Measurements from ENCODE around the gene TBC1D21. TPM values are rescaled to one million over a fixed set of nuclear protein-coding genes. Genes with fewer than 3 reads are reported as not detected.

TBC1D21 gene
- total and polyA plus RNA-seq, 2 of the 4 experiments (the other 2 are of a cell fraction) = not detected

DNA sequence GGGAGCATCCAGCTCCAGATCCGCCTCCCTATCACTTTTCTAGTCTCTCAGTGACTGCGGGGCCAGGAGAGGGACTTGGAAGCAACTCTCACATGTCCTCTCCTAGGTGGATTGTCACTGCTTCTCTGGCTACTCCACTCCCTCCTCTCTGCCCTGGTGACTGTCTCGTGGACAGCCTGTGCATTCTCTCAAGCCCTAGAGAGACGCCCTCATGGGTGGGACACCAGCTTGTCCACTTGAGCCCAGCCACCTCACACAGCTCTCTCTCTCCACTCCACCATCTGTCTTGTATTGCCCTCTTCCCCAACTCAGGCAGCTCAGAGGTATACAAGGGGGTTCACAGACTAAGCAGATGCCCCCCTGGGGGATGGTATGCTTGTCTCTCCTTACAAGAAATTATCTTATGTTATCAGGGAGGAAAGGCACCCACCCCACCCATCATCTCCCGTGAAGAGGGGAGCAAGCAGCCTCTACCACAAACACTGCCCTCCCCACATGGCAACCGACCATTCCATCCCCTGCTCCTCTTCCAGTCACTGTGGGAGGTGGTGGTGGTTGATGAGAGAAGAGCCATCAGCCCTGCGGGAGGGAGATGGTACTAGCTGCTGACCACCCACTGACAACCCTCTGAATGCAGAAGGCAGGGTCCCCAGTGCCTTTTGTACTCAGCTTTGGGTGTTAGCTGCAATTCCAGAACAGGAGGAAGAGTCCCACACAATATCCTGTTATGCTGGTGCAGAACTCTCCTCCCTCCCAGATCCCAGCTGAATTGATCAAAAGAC lies 37.3 kb downstream of the TBC1D21 start:
- ATAC-seq (ENCODE audit: low read depth) (no peak), DNase-seq (no peak)
- Histone ChIP-seq H3K4me2 (ENCODE audit: low read depth, low read length) (no peak overlapping the region), H3K9ac (ENCODE audit: low read depth, low read length) (no peak overlapping the region), H3K4me3 (ENCODE audit: insufficient read depth, low read depth, low read length) (no peak overlapping the region), H2AK9ac (replicated peaks; ENCODE audit: low read depth, low read length, poor library complexity) (no peak overlapping the region), H3K4ac (ENCODE audit: low read depth, low read length) (no peak overlapping the region), H3K36me3 (ENCODE audit: control insufficient read depth, insufficient read depth, low read length) (no peaks in the 10 kb centered on the region), H3K9me3 (ENCODE audit: control insufficient read depth, insufficient read depth, low read length) (no peaks in the 10 kb centered on the region), H4K91ac (ENCODE audit: insufficient read depth, low read depth, low read length) (no peak overlapping the region), H3K27me3 (ENCODE audit: control insufficient read depth, insufficient read depth, low read length) (no peaks in the 10 kb centered on the region), H2AK5ac (ENCODE audit: low read depth, low read length) (no peak overlapping the region), H4K5ac (ENCODE audit: low read depth, low read length) (no peak overlapping the region), H3K4me1 (ENCODE audit: control insufficient read depth, insufficient read depth, low read length) (peaks cover 9% of the 10 kb centered on the region), H3K18ac (ENCODE audit: low read depth, low read length) (no peak overlapping the region), H2BK15ac (ENCODE audit: low read depth, low read length) (no peak overlapping the region), H3K56ac (ENCODE audit: extremely low read depth, insufficient read depth, low read length) (no peak overlapping the region), H2BK20ac (ENCODE audit: low read depth, low read length) (no peak overlapping the region), H3K27ac (ENCODE audit: insufficient read depth, low read length) (no peak overlapping the region), H3K79me1 (ENCODE audit: low read depth in 1 of 2, low read length in 2 of 2) (no peaks in the 10 kb centered on the region), H3K14ac (replicated peaks; ENCODE audit: low read depth, low read length) (no peak overlapping the region), H2AFZ (replicated peaks; ENCODE audit: low read length, poor library complexity) (no peak overlapping the region), H2BK5ac (ENCODE audit: low read depth, low read length, poor library complexity, severe bottlenecking) (no peak overlapping the region), H3K9me1 (ENCODE audit: insufficient read depth, low read length) (peaks cover 7% of the 10 kb centered on the region), H2BK120ac (ENCODE audit: low read depth, low read length) (no peak overlapping the region), H4K20me1 (ENCODE audit: insufficient read depth, low read length) (no peaks in the 10 kb centered on the region; the same call in 1 of the 2 replicates), H3K23ac (ENCODE audit: low read depth, low read length) (no peak overlapping the region), H4K8ac (ENCODE audit: low read depth in 2 of 2, low read length in 2 of 2) (no peak overlapping the region)
- dilution Hi-C loops (cut with HindIII; ENCODE audit: low sequenced_read_pairs, unreplicated experiment) = no loop called here
- in situ Hi-C loops (cut with MboI; ENCODE audit: low sequenced_read_pairs) = no loop called here
- intact Hi-C loops (cut with micrococcal nuclease) = no loop called here
- no peak for TF ChIP-seq MXI1 (IDR thresholded peaks at IDR 0.05; ENCODE audit: borderline replicate concordance, low read depth, low read length)
- TF ChIP-seq FOS (IDR thresholded peaks at IDR 0.05; ENCODE audit: low read depth, low read length) = no peak
- no peak for TF ChIP-seq CHD1 (IDR thresholded peaks at IDR 0.05; ENCODE audit: low read depth, low read length)
- TF ChIP-seq BHLHE40 (IDR thresholded peaks at IDR 0.05; ENCODE audit: low read depth, low read length) = no peak
- TF ChIP-seq, protein P1, sequence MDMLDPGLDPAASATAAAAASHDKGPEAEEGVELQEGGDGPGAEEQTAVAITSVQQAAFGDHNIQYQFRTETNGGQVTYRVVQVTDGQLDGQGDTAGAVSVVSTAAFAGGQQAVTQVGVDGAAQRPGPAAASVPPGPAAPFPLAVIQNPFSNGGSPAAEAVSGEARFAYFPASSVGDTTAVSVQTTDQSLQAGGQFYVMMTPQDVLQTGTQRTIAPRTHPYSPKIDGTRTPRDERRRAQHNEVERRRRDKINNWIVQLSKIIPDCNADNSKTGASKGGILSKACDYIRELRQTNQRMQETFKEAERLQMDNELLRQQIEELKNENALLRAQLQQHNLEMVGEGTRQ (IDR thresholded peaks at IDR 0.05; ENCODE audit: low read depth, low read length) = no peak
- TF ChIP-seq, protein P2, sequence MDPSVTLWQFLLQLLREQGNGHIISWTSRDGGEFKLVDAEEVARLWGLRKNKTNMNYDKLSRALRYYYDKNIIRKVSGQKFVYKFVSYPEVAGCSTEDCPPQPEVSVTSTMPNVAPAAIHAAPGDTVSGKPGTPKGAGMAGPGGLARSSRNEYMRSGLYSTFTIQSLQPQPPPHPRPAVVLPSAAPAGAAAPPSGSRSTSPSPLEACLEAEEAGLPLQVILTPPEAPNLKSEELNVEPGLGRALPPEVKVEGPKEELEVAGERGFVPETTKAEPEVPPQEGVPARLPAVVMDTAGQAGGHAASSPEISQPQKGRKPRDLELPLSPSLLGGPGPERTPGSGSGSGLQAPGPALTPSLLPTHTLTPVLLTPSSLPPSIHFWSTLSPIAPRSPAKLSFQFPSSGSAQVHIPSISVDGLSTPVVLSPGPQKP (IDR thresholded peaks at IDR 0.05; ENCODE audit: borderline replicate concordance, low read depth, low read length) = no peak
- no peak for TF ChIP-seq POLR2A (IDR thresholded peaks at IDR 0.05; ENCODE audit: low read depth, low read length)
- TF ChIP-seq CEBPB (IDR thresholded peaks at IDR 0.05; ENCODE audit: low read depth, low read length) = no peak
- TF ChIP-seq RFX5 (IDR thresholded peaks at IDR 0.05; ENCODE audit: low read depth, low read length) = no peak
- no peak for TF ChIP-seq RCOR1 (IDR thresholded peaks at IDR 0.05; ENCODE audit: insufficient replicate concordance, low read length)
- TF ChIP-seq RAD21 (IDR thresholded peaks at IDR 0.05; ENCODE audit: low read length) = no peak
- no peak for TF ChIP-seq MAFK (IDR thresholded peaks at IDR 0.05; ENCODE audit: low read depth, low read length)
- TF ChIP-seq MAZ (IDR thresholded peaks at IDR 0.05; ENCODE audit: borderline replicate concordance, low read depth, low read length) = no peak
- no peak for TF ChIP-seq SMC3 (IDR thresholded peaks at IDR 0.05; ENCODE audit: low read depth, low read length)
- TF ChIP-seq, protein P3, sequence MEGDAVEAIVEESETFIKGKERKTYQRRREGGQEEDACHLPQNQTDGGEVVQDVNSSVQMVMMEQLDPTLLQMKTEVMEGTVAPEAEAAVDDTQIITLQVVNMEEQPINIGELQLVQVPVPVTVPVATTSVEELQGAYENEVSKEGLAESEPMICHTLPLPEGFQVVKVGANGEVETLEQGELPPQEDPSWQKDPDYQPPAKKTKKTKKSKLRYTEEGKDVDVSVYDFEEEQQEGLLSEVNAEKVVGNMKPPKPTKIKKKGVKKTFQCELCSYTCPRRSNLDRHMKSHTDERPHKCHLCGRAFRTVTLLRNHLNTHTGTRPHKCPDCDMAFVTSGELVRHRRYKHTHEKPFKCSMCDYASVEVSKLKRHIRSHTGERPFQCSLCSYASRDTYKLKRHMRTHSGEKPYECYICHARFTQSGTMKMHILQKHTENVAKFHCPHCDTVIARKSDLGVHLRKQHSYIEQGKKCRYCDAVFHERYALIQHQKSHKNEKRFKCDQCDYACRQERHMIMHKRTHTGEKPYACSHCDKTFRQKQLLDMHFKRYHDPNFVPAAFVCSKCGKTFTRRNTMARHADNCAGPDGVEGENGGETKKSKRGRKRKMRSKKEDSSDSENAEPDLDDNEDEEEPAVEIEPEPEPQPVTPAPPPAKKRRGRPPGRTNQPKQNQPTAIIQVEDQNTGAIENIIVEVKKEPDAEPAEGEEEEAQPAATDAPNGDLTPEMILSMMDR (conservative IDR thresholded peaks at IDR 0.05; ENCODE audit: low read depth, low read length) = no peak
- TF ChIP-seq NFE2L2 (IDR thresholded peaks at IDR 0.05; ENCODE audit: low read depth, low read length) = no peak
- no CpG with 5 or more reads among the region's 7 CpGs for WGBS, 2 experiments (ENCODE audit: extremely low coverage in 2 of 2, insufficient read length in 1 of 2)
- ChIA-PET CTCF (interaction anchor here (0.7 to 0.9 kb wide), 2 partner anchors 13 to 37 kb away, joined by 3 to 4 read pairs; no protein-coding TSS in a partner anchor), POLR2A (ENCODE audit: unreplicated experiment) (no interaction called here)
- no TSS peak for BruUV-seq (replicated peaks)

Data from IMR-90 (cell line).